NCI-H187 treated with DMSO at 0.1 percent for 48 hours (cell line): ENCODE measurements around the gene WNK4.

ENCODE experiments used
- DNase-seq: peaks from one replicate; lab custom pipeline; 2025; lab: John Stamatoyannopoulos, UW

The WNK4 gene

GRCh38 chr17:42797067-42798007, 16.9 kb downstream of the WNK4 start:
- no peak for DNase-seq

- DNase-seq: no peak
These were observed 17.6 kb downstream of the WNK4 start for GRCh38 chr17:42798011-42798382.

DNA sequence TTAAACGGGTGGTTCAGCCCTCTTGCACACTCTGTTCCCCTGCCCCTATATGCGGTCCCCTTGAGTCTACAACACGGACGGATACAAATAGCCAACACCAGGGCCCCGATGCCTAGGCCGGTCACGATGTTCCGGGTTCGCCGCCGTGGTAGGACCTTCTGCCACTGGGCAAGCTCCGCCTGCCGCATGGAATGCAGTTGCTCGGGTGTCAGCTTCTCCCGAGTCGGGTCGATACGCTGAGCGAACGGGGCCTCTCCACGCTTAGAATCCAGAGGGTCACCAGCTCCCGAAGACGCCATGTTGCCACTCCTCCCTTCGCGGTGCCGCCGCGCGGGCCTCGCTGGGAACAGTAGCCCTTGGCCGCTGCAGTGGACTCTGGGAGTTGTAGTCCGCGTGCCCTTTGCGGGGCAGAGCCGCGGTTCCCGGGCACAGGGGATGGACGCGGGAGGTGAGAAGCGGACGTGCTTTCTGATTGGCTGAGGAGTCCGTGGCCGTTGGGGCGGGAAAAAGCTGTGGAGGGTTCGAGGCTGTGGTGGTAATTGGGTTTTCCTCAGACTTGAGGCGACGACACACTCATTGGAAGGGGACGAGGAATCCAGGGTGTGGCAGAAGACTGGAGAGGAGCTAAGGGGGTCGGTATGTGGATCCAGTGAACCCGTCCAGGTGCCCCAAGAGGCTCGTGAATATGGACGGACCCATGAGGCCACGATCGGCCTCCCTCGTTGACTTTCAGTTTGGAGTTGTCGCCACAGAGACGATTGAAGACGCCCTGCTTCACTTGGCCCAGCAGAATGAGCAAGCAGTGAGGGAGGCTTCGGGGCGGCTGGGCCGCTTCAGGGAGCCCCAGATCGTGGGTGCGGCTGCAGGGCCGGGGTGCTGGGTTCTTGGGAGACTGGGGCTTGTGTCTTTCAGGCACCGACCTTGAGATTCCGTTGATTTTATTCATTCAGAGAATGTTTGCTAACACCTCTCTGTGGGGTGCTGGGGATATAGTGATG, 18.3 kb downstream of the WNK4 start, which contains the start of the genes CNTD1 and COA3:
TSS of gene CNTD1 (plus strand) at position 479 of the 998 bp plus-strand sequence. CDS start at position 686, 207 bp downstream.
TSS of gene COA3 (minus strand) at position 322 of the 998 bp plus-strand sequence. CDS start at position 299, 23 bp downstream.
- peak; percentile 24 for DNase-seq

DNA sequence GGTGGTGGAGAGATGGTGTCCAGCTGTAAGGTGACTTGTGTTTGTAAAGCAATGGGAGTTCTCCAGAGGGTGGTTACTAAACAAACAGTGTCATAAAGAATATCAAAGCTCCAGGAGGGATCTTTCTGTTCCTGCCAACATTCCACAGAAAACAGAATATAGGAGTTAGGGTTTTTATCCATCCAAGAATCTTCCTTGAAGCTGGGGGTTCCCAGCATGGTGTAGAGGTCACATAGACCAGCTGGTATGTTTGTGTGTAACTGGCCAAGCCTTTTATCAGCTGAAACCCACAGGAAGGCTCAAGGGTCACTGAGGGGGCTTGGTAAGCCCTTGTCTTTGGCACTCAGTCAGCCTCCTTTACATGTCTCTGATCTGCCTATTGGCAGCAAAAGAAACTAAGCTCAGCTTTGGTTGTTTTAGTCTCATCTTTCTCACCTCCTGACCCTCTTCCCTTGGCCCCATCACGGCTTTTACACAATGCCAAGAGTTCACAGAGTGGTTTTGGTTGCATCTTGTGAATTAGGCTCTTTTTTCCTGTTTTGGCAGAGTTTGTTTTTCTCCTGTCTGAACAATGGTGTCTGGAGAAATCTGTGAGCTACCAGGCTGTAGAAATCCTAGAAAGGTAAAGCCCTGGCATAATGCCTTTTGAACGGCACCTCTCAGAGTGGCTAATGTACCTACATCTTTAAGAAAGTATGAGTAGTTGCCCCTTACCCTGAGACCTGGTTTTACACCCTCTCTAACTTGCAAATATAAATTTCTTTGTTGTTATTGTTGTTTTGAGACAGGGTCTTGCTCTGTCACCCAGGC, 22.9 kb downstream of the WNK4 start:
- no peak for DNase-seq

DNA sequence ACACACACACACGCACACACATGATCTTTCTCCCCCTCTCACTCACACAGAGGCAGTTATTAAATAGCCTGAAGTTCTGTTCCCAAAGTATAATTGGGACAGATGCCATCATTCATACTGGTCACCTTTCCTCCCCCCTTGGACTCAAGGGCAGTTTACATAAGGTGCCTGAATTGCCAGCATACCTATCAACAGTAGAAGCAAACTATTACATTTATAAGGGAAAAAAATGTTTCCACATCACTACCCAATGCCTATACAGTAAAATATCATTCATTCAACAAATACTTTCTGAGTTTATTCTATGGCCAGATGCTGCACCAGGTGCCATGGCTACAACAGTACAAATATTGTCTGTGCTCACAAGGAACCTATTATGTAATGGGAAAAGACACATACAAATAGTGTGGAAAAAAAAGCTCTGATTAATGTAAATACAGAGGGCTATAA, 24.5 kb downstream of the WNK4 start:
- DNase-seq: no peak

DNA sequence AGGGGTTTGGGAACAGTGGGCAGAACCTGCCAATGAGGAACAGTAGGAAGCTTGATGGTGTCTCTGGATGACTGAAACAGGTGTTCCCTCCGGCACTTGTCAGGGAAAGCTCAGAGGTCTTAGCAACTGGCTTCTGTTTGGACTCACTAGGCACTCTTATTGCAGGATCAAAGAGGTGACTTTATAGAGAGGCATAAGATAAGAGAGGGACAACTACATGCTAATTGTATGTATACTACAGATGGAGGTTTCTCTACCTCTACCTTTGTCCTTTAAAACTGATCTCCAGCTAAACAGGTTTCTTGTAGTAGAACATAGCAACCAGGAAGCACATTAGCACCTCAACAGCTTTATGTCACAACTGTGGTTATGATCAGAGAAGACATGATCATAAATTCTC, 25.8 kb downstream of the WNK4 start:
- no peak for DNase-seq

GRCh38 chr17:42809250-42809649, 28.8 kb downstream of the WNK4 start:
- no peak for DNase-seq

DNA sequence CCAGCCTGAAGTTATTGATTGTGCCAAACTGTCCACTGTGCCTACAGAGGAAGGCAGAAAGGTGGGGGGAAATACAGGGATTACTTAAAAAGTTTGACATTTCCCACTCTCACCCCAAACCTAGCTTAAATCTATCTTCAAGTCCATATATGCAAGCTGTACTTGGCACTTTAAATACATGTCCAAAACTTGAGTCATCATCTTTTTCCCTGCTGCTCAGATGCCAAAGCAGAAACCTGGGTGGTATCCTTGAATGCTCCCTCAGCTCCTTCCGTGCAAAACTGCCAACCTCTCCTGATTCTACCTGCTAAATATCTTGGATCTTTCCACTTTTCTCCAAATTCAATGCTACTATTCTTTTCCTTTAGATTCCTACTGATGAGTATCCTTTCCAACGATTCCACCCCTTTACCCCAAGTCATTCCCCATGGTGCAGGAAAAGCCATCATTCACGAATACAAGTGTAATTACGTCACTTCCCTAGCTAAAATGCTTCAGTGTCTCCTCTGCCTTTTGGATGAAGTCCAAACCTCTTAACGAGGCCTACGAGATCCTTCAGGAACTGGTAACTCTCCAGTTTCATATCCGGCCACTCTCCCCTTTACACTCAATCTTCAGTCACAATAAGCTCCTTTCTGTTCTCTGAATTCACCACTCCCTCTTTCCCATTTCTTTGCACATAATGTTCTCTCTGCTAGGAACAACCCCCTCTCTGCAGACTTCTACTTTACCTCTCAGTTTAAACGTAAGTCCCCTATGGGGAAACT, 34.4 kb downstream of the WNK4 start:
- DNase-seq: no peak

- DNase-seq: no peak
These were observed 37.5 kb downstream of the WNK4 start for GRCh38 chr17:42817866-42818265.

GRCh38 chr17:42818379-42818778, 38.0 kb downstream of the WNK4 start:
- DNase-seq: no peak

GRCh38 chr17:42819939-42820535, 39.6 kb downstream of the WNK4 start:
- no peak for DNase-seq

DNA sequence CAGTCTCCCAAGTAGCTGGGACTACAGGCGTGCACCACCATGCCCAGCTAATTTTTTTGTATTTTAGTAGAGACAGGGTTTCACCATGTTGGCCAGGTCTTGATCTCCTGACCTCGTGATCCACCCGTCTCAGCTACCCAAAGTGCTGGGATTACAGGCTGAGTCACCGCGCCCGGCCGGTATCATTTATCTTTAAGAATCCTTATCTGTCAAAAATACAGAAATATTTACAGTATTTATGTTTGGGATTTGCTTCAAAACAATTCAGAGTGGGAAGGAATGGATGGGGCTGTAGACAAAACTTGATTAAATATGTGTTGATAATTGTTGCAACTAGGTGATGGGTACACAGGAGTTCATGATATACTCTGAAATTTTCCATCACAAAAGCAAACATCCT, 40.8 kb downstream of the WNK4 start:
- DNase-seq: no peak

DNA sequence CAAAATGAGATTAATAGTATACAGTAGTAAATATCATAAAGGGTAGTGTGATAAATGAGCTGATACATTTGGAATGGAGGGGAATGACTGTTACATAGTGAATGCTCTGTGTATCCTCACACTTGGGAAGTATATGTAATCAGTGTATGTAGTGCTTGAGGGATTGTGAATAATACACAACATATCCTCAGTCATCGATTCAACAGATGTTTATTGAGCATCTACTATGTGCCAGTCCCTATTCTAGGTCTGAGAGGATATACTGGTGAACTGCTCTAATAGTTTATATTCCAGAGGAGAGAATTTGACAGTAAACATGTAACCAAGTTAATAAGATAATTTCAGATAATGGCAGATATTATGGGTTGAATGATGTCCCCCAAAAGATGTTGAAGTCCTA, 47.1 kb downstream of the WNK4 start:
- no peak for DNase-seq

DNA sequence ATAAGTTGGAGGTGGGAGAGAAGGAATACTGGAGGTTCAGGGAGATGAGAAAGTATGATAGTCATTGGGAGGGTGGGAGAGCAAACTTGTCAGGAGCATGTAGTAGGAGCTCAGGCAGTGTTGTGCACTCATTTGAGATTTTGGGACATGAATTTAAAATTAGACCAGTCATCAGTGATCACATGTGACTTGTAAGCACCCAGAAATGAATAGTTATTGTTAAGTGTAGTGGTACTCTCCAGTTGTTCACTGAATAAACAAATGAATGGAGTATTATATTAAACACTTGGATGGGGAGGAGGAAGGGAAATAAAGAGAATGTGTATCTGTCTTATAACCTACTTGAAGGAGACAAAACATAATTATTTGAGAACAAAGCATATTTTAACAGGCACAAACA, 50.6 kb downstream of the WNK4 start:
- no peak for DNase-seq

- DNase-seq: no peak
These were observed 52.0 kb downstream of the WNK4 start for GRCh38 chr17:42832213-42832933.

DNA sequence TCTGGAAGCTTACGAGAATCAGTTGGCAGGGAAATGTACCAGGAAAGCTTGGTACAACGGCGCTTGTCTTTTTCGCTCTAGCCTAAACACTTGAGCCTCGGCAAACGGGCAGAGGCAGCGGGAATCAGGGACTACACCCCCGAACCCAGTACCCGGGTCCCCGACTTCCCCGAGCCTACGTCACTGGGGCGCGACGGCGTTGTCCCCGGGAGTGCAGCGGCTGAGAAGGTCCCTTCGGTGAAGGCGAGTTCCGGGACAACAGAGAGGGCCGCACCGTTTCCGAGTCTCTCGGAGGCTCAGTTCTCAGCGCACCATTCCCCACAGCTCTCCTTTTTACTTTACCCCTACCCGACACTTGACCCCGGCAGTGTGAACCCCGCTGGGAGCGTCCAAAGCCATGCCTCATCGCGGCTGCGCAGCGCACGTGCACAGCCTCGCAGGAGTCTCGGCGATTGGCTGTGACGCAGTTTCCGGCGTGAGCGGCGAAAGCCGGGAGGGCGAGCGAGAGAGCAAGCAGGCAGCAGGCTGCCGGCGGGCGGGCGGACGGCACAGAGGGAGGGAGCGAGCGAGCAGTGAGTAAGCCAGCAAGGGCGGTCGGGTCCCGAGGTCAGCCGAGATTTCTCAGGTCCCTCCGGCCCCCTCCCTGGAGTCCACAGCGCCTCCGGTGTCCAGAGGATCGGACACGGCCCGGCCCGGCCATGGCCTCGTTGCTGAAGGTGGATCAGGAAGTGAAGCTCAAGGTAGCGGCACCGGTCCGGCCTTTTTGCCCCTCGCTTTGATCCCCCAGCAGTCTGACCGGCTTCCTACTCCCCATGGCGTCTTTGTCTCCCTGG, 52.7 kb downstream of the WNK4 start, which contains the start of gene PSME3:
TSS of gene PSME3 (plus strand) at position 464 of the 833 bp plus-strand sequence. CDS start at position 699, 235 bp downstream.
- DNase-seq: no peak

DNA sequence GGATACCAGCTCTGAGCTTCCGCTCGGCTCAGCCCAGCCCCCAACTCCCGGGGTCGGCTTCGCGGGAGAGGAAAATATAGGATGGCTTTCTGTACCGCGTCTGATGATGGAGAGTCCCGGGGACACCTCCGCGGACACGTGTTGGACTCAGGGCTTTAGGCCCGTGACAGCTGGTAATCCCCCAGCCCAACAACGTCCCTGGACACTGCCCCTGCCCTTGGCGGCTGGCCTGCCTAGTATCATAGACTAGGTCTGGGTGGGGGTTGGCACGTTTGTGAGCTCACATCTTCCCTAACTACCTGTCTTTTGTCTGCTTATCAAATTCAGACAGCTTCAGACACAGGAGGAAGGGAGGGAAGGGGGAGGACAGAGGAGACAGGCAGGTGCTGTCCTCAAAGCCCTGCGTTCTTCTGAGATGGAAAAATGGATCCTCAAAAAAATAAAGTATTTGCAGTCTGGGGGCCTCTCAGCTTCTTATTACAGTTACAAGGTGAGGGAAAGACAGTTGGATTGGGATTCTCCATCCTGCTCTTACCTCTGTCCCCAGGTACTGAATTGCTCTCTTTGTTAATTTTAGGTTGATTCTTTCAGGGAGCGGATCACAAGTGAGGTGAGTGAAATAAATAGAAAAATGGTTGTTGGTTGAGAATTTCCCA, 53.5 kb downstream of the WNK4 start:
- no peak for DNase-seq

DNA sequence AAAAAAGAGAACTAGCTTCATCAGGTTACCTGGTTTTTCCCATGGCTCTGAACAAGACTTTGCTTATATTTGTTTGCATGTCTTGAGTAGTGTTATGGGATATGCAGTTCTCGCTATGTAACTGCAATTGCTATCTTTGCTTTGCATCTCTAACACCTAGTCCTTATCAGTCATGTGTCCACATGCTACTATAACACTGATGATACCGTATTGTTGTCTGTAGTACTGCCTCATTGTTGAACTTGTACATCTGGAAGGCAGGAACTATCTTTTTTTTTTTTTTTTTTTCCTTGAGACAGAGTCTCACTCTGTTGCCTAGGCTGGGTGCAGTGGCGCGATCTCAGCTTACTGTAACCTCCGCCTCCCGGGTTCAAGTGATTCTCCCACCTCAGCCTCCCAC, 55.3 kb downstream of the WNK4 start:
- no peak for DNase-seq
